NCI-H1092 (cell line): ENCODE measurements around the gene ZNF124.
"Not testable (repeated sequence)": the region's sequence is repeated elsewhere in the genome, so short reads cannot be mapped to it uniquely, and the experiment has no call there.

Experiments used
- DNase-seq: peaks from one replicate; lab custom pipeline; 2025; lab: John Stamatoyannopoulos, UW

Gene ZNF124

GRCh38 chr1:247171875-247172563, at the start of gene ZNF124:
TSS of gene ZNF124 (minus strand) at chr1:247172020. CDS start at chr1:247171877, 143 bp downstream.
- DNase-seq = not testable (repeated sequence)

GRCh38 chr1:247220280-247220679, 48.5 kb upstream of the ZNF124 start:
- DNase-seq = not testable (repeated sequence)

GRCh38 chr1:247218121-247218651, 46.4 kb upstream of the ZNF124 start:
- no peak for DNase-seq

- no peak for DNase-seq
These were observed 44.4 kb upstream of the ZNF124 start for GRCh38 chr1:247216261-247216660.

GRCh38 chr1:247212627-247213617, 41.1 kb upstream of the ZNF124 start:
- DNase-seq = no peak

- no peak for DNase-seq
These were observed 40.2 kb upstream of the ZNF124 start for GRCh38 chr1:247212012-247212411.

GRCh38 chr1:247211339-247211738, 39.5 kb upstream of the ZNF124 start:
- DNase-seq = no peak

- DNase-seq = peak; percentile 97
These were observed 38.7 kb upstream of the ZNF124 start for GRCh38 chr1:247210376-247211117.

- no peak for DNase-seq
These were observed 38.2 kb upstream of the ZNF124 start for GRCh38 chr1:247210062-247210375.

- DNase-seq = no peak
These were observed 37.6 kb upstream of the ZNF124 start for GRCh38 chr1:247209396-247209795.

GRCh38 chr1:247204177-247204647, 32.4 kb upstream of the ZNF124 start:
- DNase-seq = no peak

- no peak for DNase-seq
These were observed 27.0 kb upstream of the ZNF124 start for GRCh38 chr1:247198781-247199180.

- DNase-seq = no peak
These were observed 22.1 kb upstream of the ZNF124 start for GRCh38 chr1:247193958-247194357.

GRCh38 chr1:247189981-247190798, 18.4 kb upstream of the ZNF124 start:
- DNase-seq = no peak

- DNase-seq = no peak
These were observed 13.8 kb upstream of the ZNF124 start for GRCh38 chr1:247185667-247186066.

- DNase-seq = no peak
These were observed 12.4 kb upstream of the ZNF124 start for GRCh38 chr1:247184254-247184653.

- no peak for DNase-seq
These were observed 11.2 kb upstream of the ZNF124 start for GRCh38 chr1:247182994-247183393.

GRCh38 chr1:247180581-247180980, 8.8 kb upstream of the ZNF124 start:
- no peak for DNase-seq

- no peak for DNase-seq
These were observed 5.9 kb upstream of the ZNF124 start for GRCh38 chr1:247177755-247178154.

GRCh38 chr1:247175458-247175857, 3.6 kb upstream of the ZNF124 start:
- no peak for DNase-seq

GRCh38 chr1:247173431-247173830, 1.6 kb upstream of the ZNF124 start:
- DNase-seq = no peak
